ENCODE results near the gene GSTP1.
A peak's percentile ranks its signal among the peaks of the same experiment; 100 is the strongest.
"Not testable (repeated sequence)": the region's sequence is repeated elsewhere in the genome, so short reads cannot be mapped to it uniquely, and the experiment has no call there.

GSTP1 gene

DNA sequence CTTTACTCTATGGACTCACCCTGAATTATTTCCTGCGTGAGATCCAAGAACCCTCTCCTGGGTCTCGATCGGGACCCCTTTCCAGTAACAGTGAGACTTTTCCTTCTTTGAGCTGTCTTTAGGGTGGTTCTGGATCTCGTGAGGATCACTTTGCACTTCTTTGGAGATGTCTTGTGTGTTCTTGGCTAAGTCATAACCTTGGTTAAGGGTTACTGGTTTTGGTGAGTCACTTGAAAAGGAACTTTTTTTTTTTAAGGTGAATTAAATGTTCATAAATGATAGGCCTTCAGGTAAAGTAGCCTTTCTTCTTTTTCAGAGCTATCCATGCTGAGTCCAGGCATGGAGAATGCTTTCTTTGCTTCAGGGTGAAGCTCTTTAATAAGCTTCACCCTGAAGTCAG is 19.4 kb upstream of the GSTP1 start:
- DNase-seq: no peak

DNA sequence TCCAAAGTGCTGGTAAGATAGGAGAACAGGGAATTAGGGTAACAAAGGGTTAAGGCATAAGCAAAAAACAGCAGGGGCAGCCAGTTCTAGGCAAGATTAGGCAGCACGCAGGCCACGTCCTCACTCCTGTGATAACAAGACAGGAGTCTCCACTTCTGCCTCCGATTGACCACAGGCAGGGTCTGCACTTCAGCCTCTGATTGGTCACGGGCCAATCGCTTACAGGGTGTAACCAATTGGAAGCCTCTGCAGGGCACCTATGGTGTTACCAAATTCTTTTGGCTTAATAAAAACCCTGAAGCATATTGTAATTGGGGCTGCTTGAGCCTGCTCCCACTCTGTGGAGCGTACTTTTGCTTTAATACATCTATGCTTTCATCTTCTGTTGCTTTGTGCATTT is 12.2 kb upstream of the GSTP1 start:
- DNase-seq: no peak

DNA sequence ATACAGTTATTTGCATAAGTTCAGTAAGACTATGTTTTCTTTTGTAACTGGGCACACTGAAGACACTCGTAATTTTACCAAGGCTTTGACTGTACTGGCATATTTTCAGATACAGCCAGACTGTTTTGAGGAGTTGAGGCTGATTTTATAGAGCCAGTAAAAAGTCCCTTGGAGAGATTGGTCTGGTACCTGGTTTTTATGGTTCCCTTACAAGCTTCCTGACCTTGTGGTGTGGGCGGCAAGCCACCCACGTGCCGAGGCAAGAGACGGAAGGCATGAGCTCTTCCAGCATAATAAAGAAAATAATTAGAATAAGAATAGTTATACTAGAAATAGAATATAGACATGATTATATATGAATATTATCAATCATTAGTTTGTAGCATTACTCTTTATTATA is 11.3 kb upstream of the GSTP1 start:
- no peak for DNase-seq

DNA sequence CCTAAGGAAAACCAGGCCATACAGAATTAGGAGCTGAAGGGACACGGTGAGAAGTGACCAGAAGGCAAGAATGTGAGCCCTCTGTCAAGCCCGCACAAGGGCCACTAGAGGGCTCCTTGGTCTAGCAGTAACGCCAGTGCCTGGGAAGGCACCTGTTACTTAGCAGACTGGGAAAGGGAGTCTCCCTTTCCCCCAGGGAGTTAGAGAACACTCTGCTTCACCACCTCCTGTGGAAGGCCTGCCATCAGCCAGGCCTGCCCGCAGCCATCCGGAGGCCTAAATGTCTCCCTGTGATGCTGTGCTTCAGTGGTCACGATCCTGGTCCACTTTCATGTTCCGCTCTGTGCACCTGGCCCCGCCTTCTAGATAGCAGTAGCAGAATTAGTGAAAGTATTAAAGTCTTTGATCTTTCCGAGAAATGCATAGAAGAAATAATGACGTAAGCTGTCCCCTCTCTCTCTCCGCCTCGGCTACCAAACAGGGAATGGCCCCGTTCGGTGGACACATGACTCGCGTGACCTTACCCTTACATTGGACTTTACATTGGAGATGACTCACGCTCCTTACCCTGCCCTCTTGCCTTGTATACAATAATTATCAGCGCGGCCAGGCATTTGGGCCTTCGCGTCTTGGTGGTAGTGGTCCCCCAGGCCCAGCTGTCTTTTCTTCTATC is 10.7 kb upstream of the GSTP1 start:
- peak; percentile 65 for DNase-seq

DNA sequence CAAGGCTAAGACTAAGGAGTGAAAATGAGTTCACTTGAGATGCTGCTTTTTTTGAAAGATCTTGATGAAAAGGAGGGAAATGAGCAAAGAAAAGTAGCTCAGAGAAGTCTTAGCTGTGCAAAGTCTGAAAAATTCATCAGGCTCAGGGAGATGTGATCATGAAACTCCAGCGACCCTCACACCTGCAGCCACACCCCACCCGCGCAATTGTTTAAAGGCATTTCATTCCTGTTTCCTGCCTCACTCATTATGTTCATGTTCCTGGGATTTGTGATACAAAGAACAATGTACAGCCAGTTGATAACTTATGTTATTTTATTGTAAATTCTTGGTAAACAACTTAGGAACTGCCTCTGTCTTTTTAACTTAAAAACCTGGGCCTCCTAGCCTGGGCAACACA is 8.7 kb upstream of the GSTP1 start:
- no peak for DNase-seq

DNA sequence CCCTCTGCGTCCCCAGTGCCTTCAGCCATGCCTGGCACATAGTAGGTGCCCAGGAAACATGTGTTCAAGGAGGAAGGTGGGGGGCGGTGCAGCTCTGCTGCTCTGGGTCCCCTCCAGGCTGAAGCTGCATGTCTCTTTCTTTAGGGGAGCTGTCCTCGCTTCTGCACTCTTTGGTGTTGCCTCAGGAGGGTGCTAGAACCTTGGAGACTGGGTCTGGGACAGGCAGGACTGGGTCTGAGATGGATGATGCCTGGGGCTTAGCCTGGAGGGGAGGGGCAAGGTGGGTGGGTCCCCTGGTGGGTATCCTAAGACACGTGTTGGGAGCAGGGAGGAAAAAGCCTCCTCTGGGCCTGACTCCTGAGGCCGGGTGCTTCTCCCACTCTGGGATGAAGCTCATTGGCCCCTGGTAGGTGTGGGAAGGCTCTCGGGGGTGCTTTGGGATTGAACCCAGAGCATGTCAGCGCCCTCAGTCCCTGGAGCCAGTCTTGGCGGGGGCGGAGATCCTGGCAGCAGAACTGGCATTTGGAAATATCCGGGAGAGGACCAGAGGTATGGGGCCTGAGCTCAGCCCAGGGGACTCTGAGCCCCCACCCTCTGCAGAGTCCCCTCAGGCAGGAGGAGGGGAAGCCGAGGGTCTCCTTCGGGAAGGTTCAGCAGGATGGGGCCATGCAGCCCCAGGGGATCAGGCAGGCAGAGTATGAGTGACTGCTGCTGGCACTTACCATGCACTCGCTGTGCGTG is 6.7 kb upstream of the GSTP1 start:
- DNase-seq: no peak

DNA sequence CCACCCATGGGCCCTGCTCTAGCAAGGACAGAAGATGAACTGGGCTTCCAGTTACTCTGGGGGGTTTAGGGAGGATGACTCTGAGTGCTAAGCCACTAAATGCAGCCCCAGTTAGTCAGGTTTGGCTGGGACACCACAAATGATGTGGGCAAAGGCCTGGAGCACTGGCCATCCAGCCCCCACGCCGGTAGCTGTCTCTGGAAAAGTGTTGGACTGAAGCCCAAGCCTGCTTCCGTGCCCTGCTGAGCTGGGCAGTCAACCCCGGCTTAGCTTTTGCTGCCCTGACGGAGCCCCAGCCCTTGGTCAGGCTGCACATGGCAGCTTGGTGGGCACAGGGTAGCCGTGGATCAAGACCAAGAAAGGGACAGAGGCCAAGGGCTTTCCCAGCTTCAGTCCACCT is 5.7 kb upstream of the GSTP1 start:
- DNase-seq: no peak

DNA sequence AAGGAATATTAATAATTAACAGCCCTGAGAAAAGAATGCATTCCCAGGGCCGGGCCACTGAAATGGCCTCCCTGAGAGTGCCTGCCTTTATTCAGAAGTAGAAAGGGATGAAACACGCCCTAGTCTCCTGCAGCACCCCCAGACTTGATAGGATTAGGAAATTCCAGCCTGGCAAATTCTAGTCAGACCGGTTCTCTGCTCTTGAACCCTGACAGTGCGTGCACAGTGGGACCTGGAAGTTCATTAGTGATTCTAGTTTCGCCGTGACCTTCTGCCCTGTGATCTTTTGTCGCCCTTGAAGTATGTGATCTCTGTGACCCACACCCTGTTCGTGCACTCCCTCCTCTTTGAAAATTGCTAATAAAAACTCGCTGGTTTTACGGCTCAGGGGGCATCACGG is 2.1 kb upstream of the GSTP1 start:
- peak; percentile 42 for DNase-seq

DNA sequence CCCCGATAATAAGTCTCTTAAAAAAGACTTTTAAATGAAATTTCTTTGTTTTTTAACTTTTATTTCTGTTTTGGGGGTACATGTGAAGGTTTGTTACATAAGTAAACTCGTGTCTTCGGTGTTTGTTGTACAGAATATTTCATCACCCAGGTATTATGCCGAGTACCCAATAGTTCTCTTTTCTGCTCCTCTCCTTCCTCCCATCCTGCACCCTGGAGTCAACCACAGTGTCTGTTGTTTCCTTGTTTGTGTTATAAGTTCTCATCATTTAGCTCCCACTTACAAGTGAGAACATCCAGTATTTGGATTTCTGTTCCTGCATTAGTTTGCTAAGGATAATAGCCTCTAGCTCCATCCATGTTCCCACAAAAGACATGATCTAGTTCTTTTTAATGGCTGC is 1.6 kb upstream of the GSTP1 start:
- DNase-seq: peak; percentile 15

DNA sequence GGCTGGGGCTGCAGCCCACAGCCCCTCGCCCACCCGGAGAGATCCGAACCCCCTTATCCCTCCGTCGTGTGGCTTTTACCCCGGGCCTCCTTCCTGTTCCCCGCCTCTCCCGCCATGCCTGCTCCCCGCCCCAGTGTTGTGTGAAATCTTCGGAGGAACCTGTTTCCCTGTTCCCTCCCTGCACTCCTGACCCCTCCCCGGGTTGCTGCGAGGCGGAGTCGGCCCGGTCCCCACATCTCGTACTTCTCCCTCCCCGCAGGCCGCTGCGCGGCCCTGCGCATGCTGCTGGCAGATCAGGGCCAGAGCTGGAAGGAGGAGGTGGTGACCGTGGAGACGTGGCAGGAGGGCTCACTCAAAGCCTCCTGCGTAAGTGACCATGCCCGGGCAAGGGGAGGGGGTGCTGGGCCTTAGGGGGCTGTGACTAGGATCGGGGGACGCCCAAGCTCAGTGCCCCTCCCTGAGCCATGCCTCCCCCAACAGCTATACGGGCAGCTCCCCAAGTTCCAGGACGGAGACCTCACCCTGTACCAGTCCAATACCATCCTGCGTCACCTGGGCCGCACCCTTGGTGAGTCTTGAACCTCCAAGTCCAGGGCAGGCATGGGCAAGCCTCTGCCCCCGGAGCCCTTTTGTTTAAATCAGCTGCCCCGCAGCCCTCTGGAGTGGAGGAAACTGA is 731 bp downstream of the GSTP1 start:
- DNase-seq: peak; percentile 85

DNA sequence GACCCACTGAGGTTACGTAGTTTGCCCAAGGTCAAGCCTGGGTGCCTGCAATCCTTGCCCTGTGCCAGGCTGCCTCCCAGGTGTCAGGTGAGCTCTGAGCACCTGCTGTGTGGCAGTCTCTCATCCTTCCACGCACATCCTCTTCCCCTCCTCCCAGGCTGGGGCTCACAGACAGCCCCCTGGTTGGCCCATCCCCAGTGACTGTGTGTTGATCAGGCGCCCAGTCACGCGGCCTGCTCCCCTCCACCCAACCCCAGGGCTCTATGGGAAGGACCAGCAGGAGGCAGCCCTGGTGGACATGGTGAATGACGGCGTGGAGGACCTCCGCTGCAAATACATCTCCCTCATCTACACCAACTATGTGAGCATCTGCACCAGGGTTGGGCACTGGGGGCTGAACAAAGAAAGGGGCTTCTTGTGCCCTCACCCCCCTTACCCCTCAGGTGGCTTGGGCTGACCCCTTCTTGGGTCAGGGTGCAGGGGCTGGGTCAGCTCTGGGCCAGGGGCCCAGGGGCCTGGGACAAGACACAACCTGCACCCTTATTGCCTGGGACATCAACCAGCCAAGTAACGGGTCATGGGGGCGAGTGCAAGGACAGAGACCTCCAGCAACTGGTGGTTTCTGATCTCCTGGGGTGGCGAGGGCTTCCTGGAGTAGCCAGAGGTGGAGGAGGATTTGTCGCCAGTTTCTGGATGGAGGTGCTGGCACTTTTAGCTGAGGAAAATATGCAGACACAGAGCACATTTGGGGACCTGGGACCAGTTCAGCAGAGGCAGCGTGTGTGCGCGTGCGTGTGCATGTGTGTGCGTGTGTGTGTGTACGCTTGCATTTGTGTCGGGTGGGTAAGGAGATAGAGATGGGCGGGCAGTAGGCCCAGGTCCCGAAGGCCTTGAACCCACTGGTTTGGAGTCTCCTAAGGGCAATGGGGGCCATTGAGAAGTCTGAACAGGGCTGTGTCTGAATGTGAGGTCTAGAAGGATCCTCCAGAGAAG is 1.6 kb downstream of the GSTP1 start:
- DNase-seq: peak; percentile 39

DNA sequence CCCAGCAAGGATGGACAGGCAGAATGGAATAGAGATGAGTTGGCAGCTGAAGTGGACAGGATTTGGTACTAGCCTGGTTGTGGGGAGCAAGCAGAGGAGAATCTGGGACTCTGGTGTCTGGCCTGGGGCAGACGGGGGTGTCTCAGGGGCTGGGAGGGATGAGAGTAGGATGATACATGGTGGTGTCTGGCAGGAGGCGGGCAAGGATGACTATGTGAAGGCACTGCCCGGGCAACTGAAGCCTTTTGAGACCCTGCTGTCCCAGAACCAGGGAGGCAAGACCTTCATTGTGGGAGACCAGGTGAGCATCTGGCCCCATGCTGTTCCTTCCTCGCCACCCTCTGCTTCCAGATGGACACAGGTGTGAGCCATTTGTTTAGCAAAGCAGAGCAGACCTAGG is 2.3 kb downstream of the GSTP1 start:
- no peak for DNase-seq

DNA sequence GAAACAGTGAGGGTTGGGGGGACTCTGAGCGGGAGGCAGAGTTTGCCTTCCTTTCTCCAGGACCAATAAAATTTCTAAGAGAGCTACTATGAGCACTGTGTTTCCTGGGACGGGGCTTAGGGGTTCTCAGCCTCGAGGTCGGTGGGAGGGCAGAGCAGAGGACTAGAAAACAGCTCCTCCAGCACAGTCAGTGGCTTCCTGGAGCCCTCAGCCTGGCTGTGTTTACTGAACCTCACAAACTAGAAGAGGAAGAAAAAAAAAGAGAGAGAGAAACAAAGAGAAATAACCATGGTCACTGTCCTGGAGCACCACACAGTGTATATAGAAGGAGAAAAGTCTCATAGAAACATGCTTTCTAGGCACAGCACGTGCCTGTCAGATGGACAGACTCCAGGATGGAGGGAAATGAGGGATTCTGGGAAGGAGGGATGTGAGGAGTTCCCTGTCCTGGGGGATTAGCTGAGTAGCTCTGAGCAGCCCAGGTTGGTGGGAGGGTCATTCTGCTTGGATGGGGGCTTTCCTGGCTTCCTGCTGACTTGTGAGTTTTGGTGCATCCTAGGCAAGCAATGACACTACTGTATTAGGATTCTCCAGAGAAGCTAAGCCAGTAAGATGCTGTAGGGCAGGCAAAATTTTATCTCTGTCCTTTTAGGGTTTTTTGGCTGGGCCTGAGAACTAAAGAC is 3.1 kb downstream of the GSTP1 start:
- DNase-seq: no peak

DNA sequence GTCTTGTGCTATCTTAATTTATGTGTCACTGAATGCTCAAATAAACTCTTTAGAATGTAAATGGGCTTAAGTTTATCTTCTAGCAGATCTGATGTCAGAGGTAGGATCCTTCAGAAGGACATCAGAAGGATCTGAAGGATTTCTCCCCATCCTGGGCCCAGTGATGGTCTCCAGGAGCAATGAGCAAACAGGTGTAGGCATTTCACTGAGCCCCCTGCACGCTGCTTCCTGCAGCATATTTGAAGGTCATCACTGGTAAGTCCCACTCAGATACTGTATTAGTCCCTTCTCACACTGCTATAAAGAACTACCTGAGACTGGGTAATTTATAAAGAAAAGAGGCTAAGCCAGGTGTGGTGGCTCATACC is 4.5 kb downstream of the GSTP1 start:
- no peak for DNase-seq

DNA sequence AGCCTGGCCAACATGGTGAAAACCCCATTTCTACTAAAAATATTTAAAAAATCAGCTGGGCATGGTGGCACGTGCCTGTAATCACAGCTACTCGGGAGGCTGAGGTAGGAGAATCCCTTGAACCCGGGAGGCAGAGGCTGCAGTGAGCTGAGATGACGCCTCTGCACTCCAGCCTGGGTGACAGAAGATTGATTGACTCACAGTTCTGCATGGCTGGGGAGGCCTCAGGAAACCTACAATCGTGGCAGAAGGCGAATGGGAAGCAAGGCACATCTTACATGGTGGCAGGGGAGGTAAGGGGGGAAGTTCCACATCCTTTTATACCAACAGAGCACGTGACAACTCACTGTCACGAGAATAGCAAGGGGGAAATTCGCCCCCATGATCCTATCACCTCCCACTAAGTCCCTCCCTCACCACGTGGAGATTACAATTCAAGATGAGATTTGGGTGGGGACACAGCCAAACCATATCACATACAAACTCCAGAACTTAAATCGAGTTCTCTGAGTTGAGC is 5.3 kb downstream of the GSTP1 start:
- not testable (repeated sequence) for DNase-seq

DNA sequence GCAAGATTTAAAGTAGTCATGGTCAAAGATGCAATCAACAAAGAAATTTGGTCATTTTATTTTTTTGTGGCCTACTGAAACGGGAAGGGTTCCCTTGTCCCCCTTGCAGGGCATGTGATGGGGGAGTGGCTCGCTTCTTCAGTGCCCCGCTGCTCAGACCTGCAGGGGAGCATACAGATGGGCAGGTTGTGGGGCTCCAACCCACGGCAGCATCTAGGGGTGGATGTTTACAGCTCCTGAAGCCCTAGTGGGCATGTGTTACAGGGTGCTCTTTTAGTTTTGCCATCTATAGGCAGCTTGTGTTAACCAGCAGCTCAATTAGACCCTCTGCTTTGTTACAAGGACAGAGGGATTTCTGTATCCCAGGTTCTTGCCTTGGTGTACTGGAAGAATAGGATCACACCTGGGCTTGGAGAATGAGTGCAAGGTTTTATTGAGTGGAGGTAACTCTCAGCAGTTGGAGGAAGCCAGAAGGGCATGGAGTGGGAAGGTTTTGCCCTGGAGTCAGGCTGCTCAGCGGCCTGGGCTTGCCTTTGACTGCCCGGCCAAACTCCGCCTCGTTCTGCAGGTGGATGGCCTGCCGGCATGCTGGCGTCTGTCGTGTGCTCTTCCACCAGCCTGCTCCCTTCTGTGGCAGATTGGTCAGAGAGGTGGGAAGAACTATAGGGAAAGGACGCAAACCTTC is 9.4 kb downstream of the GSTP1 start:
- DNase-seq: no peak

DNA sequence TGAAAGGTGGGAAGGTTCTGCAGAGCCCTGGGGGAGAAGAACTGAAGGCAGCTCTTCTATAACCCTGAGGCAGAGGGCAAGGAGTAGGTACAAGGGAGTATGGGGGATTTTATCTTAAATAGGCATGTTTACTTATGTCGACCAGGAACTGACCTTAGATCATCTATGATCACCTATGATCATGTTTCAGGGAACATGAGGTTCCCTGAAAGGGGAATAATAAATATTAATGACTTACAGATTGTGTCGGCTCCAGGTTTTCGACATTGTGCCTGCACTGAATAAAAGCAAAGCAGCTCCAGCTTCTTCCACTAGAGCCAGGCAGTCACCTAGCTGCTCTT is 9.9 kb downstream of the GSTP1 start:
- no peak for DNase-seq

DNA sequence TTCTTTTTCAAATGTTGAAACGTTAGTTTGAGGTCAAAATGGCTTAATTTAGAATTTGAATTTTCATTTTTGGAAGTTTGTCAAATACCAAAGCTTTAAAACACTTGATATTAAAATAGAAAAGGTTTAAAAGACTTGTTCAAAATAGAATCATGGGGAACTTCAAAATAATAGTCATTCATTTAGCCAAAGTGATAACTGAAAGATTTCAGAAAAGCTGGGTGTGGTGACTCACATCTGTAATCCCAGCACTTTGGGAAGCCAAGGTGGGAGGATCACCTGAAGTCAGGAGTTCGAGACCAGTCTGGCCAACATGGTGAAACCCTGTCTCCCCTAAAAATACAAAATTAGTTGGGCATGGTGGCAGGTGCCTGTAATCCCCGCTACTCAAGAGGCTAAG is 10.9 kb downstream of the GSTP1 start:
- no peak for DNase-seq

DNA sequence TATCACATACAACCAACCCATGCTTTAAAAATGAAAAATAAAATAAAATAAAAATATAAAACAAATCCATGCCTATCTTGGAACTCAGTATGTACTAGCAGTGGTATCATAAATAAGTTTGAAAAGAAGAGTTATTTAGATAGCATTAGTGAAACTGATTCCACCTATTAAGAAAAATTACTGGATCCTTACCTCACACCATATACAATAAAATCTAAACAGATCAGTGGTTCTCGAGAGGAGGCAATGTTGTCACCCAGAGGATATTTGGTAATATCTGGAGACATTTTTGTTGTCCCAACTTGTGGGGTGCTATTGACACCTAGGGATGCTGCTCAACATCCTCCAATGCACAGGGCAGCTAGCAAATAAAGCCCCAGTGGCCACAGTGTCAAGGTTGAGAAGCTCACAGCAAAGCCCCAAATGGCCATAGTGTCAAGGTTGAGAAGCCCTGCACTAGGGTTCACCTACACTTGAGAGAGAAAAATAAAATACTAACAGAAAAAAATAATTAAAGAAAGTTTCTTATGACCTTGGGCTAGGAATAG is 13.2 kb downstream of the GSTP1 start:
- no peak for DNase-seq

DNA sequence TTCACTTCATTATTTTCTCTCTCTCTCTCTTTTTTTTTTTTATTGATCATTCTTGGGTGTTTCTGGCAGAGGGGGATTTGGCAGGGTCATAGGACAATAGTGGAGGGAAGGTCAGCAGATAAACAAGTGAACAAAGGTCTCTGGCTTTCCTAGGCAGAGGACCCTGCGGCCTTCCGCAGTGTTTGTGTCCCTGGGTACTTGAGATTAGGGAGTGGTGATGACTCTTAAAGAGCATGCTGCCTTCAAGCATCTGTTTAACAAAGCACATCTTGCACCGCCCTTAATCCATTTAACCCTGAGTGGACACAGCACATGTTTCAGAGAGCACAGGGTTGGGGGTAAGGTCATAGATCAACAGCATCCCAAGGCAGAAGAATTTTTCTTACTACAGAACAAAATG is 13.8 kb downstream of the GSTP1 start:
- not testable (repeated sequence) for DNase-seq

DNA sequence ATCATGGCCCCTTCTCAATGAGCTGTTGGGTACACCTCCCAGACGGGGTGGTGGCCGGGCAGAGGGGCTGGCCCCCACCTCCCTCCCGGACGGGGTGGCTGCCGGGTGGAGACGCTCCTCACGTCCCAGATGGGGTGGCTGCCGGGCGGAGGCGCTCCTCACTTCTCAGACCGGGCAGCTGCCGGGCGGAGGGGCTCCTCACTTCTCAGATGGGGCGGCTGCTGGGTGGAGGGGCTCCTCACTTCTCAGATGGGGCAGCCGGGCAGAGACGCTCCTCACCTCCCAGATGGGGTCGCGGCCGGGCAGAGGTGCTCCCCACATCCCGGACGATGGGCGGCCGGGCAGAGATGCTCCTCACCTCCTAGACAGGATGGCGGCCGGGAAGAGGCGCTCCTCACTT is 14.4 kb downstream of the GSTP1 start:
- DNase-seq: not testable (repeated sequence)

Data from eye (tissue), 1 donor.